K562 (cell line): ENCODE measurements around the gene KIAA0319L. TPM values are rescaled to one million over a fixed set of nuclear protein-coding genes. Genes with fewer than 3 reads are reported as not detected.

ENCODE experiments used
- ATAC-seq: fragments of 200-7000 bp; cut with Tn5 transposase; 3 replicates; pipeline ENCODE4 v1.9.1; 2020; ENCODE audit warnings: moderate library complexity
- BruUV-seq: library from RNA; stranded (reverse); fragments of 400-500 nt; replicated peaks from 2 replicates; lab custom pipeline; 2021; lab: Mats Ljungman, UMichigan
- CTCF ChIA-PET: fragments of 300-600 bp; formaldehyde crosslinking; extraction: SDS; loops from one replicate; lab custom pipeline; 2021; ENCODE audit warnings: low intra/inter-chr PET ratio; lab: Yijun Ruan, JAX
- POLR2A ChIA-PET: fragments of 300-600, 350-650 bp; sonication (Branson Sonifier 250); formaldehyde crosslinking; extraction: SDS; loops from one replicate; lab custom pipeline; 2021; ENCODE audit warnings: antibody characterized with exemption, inconsistent platforms; lab: Yijun Ruan, JAX
- DNase-seq, 4 experiments: peaks; one replicate each; pipeline versions ENCODE4 v3.0.0 to v3.0.0-alpha.2; 2011 to 2018; ENCODE audit warnings: low spot score in 3 of 4, mixed read lengths in 3 of 4; ENCODE audit errors: extremely low read depth in 1 of 4
- FAIRE-seq: peaks from 2 replicates; lab custom pipeline; 2011; peaks lifted over from hg19 to GRCh38; lab: Jason Lieb, UNC
- H2AFZ ChIP-seq: 2 replicates; pipeline ENCODE4 v1.6.0; 2011; ENCODE audit warnings: low read depth, low read length, control low read depth, inconsistent platforms
- H3K27ac ChIP-seq: fragments of 200-600 bp; 3 replicates; pipeline ENCODE4 v1.8.0; 2011; ENCODE audit warnings: low read depth, mild to moderate bottlenecking, control low read depth, inconsistent platforms, low read length, moderate library complexity, mixed read lengths; ENCODE audit errors: extremely low read depth
- H3K27me3 ChIP-seq, 2 experiments: fragments of 300-600 bp in 1 of 2; 2 replicates in 1 of 2; 3 replicates in 1 of 2; pipeline versions ENCODE4 v1.6.0 to v1.8.0; 2011; ENCODE audit warnings: inconsistent platforms in 2 of 2, low read length in 2 of 2, mild to moderate bottlenecking in 1 of 2, mixed read lengths in 1 of 2, moderate library complexity in 1 of 2; ENCODE audit not compliant: control insufficient read depth in 2 of 2, insufficient read depth in 2 of 2
- H3K36me3 ChIP-seq: fragments of 300-600 bp; 3 replicates; pipeline ENCODE4 v1.8.0; 2011; ENCODE audit warnings: mild to moderate bottlenecking, low read length, inconsistent platforms; ENCODE audit not compliant: control insufficient read depth, insufficient read depth
- H3K4me1 ChIP-seq, 2 experiments: fragments of 200-600 bp in 1 of 2; replicated peaks in 1 of 2; 2 replicates in 1 of 2; 3 replicates in 1 of 2; pipeline versions ENCODE4 v1.5.1 to v1.8.0; 2011; ENCODE audit warnings: inconsistent platforms in 2 of 2, low read length in 2 of 2, mild to moderate bottlenecking in 1 of 2, mixed read lengths in 1 of 2, moderate library complexity in 1 of 2; ENCODE audit not compliant: control insufficient read depth in 2 of 2, insufficient read depth in 2 of 2
- H3K4me2 ChIP-seq: 2 replicates; pipeline ENCODE4 v1.6.1; 2011; ENCODE audit warnings: low read length, control low read depth, inconsistent platforms, mixed read lengths; ENCODE audit not compliant: insufficient read depth
- H3K4me3 ChIP-seq: fragments of 200-600 bp; sonication (generic), shearing (Covaris generic); 2 replicates; pipeline ENCODE4 v1.5.1; 2016; ENCODE audit warnings: control low read depth, inconsistent platforms
- H3K79me2 ChIP-seq: fragments of 200-600 bp; 3 replicates; pipeline ENCODE4 v1.8.0; 2011; ENCODE audit warnings: low read length, inconsistent platforms; ENCODE audit not compliant: control insufficient read depth, insufficient read depth
- H3K9ac ChIP-seq, 2 experiments: 2 replicates each; pipeline versions ENCODE4 v1.6.0 to v1.6.1; 2011; ENCODE audit warnings: low read depth in 2 of 2, low read length in 2 of 2, control low read depth in 1 of 2, inconsistent platforms in 1 of 2, mild to moderate bottlenecking in 1 of 2, mixed read lengths in 1 of 2; ENCODE audit not compliant: insufficient read depth in 1 of 2
- H3K9me1 ChIP-seq: one replicate; pipeline ENCODE4 v1.6.0; 2011; ENCODE audit warnings: inconsistent platforms, mild to moderate bottlenecking, low read length, moderate library complexity; ENCODE audit not compliant: control insufficient read depth, insufficient read depth
- H3K9me3 ChIP-seq: replicated peaks from 2 replicates; pipeline ENCODE4 v1.5.1; 2011; ENCODE audit warnings: low read depth, low read length, inconsistent platforms; ENCODE audit not compliant: control insufficient read depth, insufficient read depth
- H4K20me1 ChIP-seq: replicated peaks from 2 replicates; pipeline ENCODE4 v1.6.1; 2011; ENCODE audit warnings: low read length, inconsistent platforms, mixed read lengths; ENCODE audit not compliant: control insufficient read depth, insufficient read depth
- CBX5 ChIP-seq: IDR thresholded peaks from 2 replicates; pipeline ENCODE4 v1.6.1; 2014; ENCODE audit warnings: low read depth, borderline replicate concordance
- MXI1 ChIP-seq: IDR thresholded peaks from 2 replicates; pipeline ENCODE4 v1.6.1; 2011; ENCODE audit warnings: low read depth, mild to moderate bottlenecking, improper control_type of control experiment, low read length
- PBX2 ChIP-seq, 2 experiments: IDR thresholded peaks in 1 of 2; conservative IDR thresholded peaks in 1 of 2; 2 replicates each; pipeline ENCODE4 v1.6.1; 2016; ENCODE audit warnings: low read depth in 2 of 2, mild to moderate bottlenecking in 1 of 2, missing compliant biosample characterization in 1 of 2, missing genetic modification characterization in 1 of 2, moderate library complexity in 1 of 2
- POLR2G ChIP-seq: fragments of 200-400 bp; formaldehyde crosslinking; IDR thresholded peaks from 2 replicates; pipeline ENCODE4 v1.6.1; 2017; ENCODE audit warnings: low read depth, mild to moderate bottlenecking, antibody characterized with exemption, low read length, moderate library complexity
- RBM39 ChIP-seq: fragments of 200-400 bp; formaldehyde crosslinking; optimal IDR thresholded peaks from 2 replicates; pipeline ENCODE3; 2018; ENCODE audit warnings: low read depth, low read length
- TGIF2 ChIP-seq: sonication (generic); formaldehyde crosslinking; IDR thresholded peaks from 2 replicates; pipeline ENCODE4 v1.8.1; 2022; ENCODE audit warnings: mild to moderate bottlenecking, missing genetic modification reagents, moderate library complexity
- WGBS: fragments of 100-300 bp; shearing (Covaris generic); methylation state at CpG from one replicate; pipeline ENCODE4 v1.1.6; 2016; ENCODE audit warnings: low coverage, mixed read lengths; ENCODE audit not compliant: insufficient coverage; ENCODE audit errors: missing lambda C conversion rate; 5-methylcytosine and 5-hydroxymethylcytosine counted together
- in situ Hi-C: fragments of 300-500 bp; cut with MboI; formaldehyde crosslinking; loops from 4 replicates; pipeline ENCODE4 v1.15.0; 2018; ENCODE audit warnings: inconsistent platforms, mixed read lengths
- intact Hi-C: fragments of 100-400 bp; cut with micrococcal nuclease; formaldehyde crosslinking; loops from 2 replicates; pipeline ENCODE4 v1.14.2; 2022
- polyA plus RNA-seq, 8 experiments: library from polyadenylated mRNA; depleted of rRNA in 4 of 8; stranded (reverse) in 5 of 8; unstranded in 3 of 8; fragments of >200 nt; fragmentation: Nextera tagmentation in 2 of 8; fragmentation: Illumina TruSeq in 1 of 8; extraction: Ambion mirVana in 2 of 8; extraction: Trizol in 1 of 8; gene quantifications; 2 replicates each; pipeline versions ENCODE4 v1.2.1 to v1.2.3, GENCODE V29; 2011 to 2014; ENCODE audit warnings: inconsistent platforms in 1 of 8, missing spikeins in 1 of 8
- total RNA-seq, 7 experiments: library from RNA; depleted of rRNA in 6 of 7; stranded (reverse); fragments of >200 nt in 6 of 7; fragmentation: Illumina TruSeq in 2 of 7; extraction: Trizol in 2 of 7; gene quantifications; 2 replicates each; pipeline versions ENCODE4 v1.2.1 to v1.2.3, GENCODE V29; 2011 to 2021; ENCODE audit warnings: low replicate concordance in 1 of 7
- TF ChIP-seq, protein P1 (sequence below): sonication (generic); formaldehyde crosslinking; IDR thresholded peaks from 2 replicates; pipeline ENCODE4 v1.9.0; 2022; ENCODE audit warnings: mild to moderate bottlenecking, missing genetic modification reagents

Gene KIAA0319L
- total and polyA plus RNA-seq, 9 of the 15 experiments (the other 6 are each of a cell fraction or from before 2014, with no cell fraction given), result 2.4 to 51.7 (median 27.4) TPM

- Histone ChIP-seq H3K4me3 (no peak overlapping the region), H3K9ac (peak overlapping the region in 1 of 2 experiments; percentile 6; a peak in 1 of 4 replicates), H4K20me1 (peaks cover 18% of the 10 kb centered on the region; the same call in 1 of the 2 replicates), H3K79me2 (peaks cover 12% of the 10 kb centered on the region), H3K27ac (no peak overlapping the region), H3K9me3 (no peaks in the 10 kb centered on the region), H3K4me1 (peaks cover 0 to 42% of the 10 kb centered on the region in 2 experiments; a peak in 3 of 5 replicates), H2AFZ (no peak overlapping the region), H3K9me1 (no peaks in the 10 kb centered on the region), H3K4me2 (no peak overlapping the region), H3K27me3 (no peaks in the 10 kb centered on the region), H3K36me3 (peaks cover 55% of the 10 kb centered on the region; the same call in 2 of the 3 replicates)
- no peak for FAIRE-seq
- CTCF ChIA-PET, result no interaction called here
- BruUV-seq, result no TSS peak
- intact Hi-C loops (loop anchor here (5.0 kb wide), 1 partner anchor 360 kb away; no protein-coding TSS in a partner anchor), in situ Hi-C loops (loop anchor here (5.0 to 10.0 kb wide), 2 partner anchors 115 to 357 kb away; no protein-coding TSS in a partner anchor)
- TF ChIP-seq MXI1 (no peak), PBX2 (CRISPR knock-in tag; IDR thresholded peaks at IDR 0.05; ENCODE audit: low read depth) (no peak), PBX2 (tag; conservative IDR thresholded peaks at IDR 0.05; ENCODE audit: low read depth) (no peak), TGIF2 (CRISPR knock-in tag) (no peak), CBX5 (no peak), POLR2G (0 out of 2 replicates have a peak, but pooled peaks have one; percentile 31), RBM39 (no peak)
- TF ChIP-seq, protein P1, sequence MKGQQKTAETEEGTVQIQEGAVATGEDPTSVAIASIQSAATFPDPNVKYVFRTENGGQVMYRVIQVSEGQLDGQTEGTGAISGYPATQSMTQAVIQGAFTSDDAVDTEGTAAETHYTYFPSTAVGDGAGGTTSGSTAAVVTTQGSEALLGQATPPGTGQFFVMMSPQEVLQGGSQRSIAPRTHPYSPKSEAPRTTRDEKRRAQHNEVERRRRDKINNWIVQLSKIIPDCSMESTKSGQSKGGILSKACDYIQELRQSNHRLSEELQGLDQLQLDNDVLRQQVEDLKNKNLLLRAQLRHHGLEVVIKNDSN, result no peak
- no peak for DNase-seq
- POLR2A ChIA-PET, result interaction anchor here (0.6 to 1.5 kb wide), 5 partner anchors 13 to 694 kb away, joined by 3 to 5 read pairs (median 3); partner anchors contain the start of gene CLSPN
- ATAC-seq, result no peak
- 92% methylated on average over 15 of the region's 15 CpGs for WGBS
Observed at GRCh38 chr1:35561972-35562680, 4.9 kb upstream of the KIAA0319L start.
